Astrocyte (in vitro differentiated cells and primary cell): ENCODE measurements around the gene FSTL4. TPM values are rescaled to one million over a fixed set of nuclear protein-coding genes. Genes with fewer than 3 reads are reported as not detected.

Source experiments
- DNase-seq: peaks from one replicate; pipeline ENCODE4 v3.0.0-alpha.2; 2010; ENCODE audit warnings: low read depth
- FAIRE-seq: peaks from 2 replicates; lab custom pipeline; 2011; peaks lifted over from hg19 to GRCh38; lab: Jason Lieb, UNC
- H2AFZ ChIP-seq: 2 replicates; pipeline ENCODE4 v1.6.0; 2012; ENCODE audit warnings: low read depth, low read length, inconsistent platforms
- H3K27ac ChIP-seq: 2 replicates; pipeline ENCODE4 v1.5.1; 2011; ENCODE audit warnings: low read depth, low read length, inconsistent platforms
- H3K27me3 ChIP-seq: 2 replicates; pipeline ENCODE4 v1.6.0; 2011; ENCODE audit warnings: low read length, inconsistent platforms; ENCODE audit not compliant: insufficient read depth
- H3K36me3 ChIP-seq: 2 replicates; pipeline ENCODE4 v1.5.1; 2011; ENCODE audit warnings: low read length, inconsistent platforms; ENCODE audit not compliant: insufficient read depth
- H3K4me1 ChIP-seq: 2 replicates; pipeline ENCODE4 v1.5.1; 2011; ENCODE audit warnings: low read length, inconsistent platforms; ENCODE audit not compliant: insufficient read depth
- H3K4me2 ChIP-seq: 2 replicates; pipeline ENCODE4 v1.6.0; 2012; ENCODE audit warnings: low read length, inconsistent platforms
- H3K4me3 ChIP-seq: 2 replicates; pipeline ENCODE4 v1.5.1; 2011; ENCODE audit warnings: low read depth, mild to moderate bottlenecking, low read length, inconsistent platforms; ENCODE audit not compliant: insufficient read depth
- H3K79me2 ChIP-seq: 2 replicates; pipeline ENCODE4 v1.6.0; 2012; ENCODE audit warnings: mild to moderate bottlenecking, low read length, inconsistent platforms; ENCODE audit not compliant: insufficient read depth
- H3K9ac ChIP-seq: 2 replicates; pipeline ENCODE4 v1.6.0; 2012; ENCODE audit warnings: mild to moderate bottlenecking, low read length, inconsistent platforms
- H3K9me3 ChIP-seq: 2 replicates; pipeline ENCODE4 v1.5.1; 2012; ENCODE audit warnings: low read depth, mild to moderate bottlenecking, low read length, inconsistent platforms; ENCODE audit not compliant: insufficient read depth
- H4K20me1 ChIP-seq: 2 replicates; pipeline ENCODE4 v1.6.0; 2012; ENCODE audit warnings: low read length, inconsistent platforms; ENCODE audit not compliant: insufficient read depth
- H3K27ac Mint-ChIP-seq: one replicate; pipeline ENCODE4 v1.8.0; 2021; ENCODE audit warnings: mild to moderate bottlenecking, mixed read lengths; ENCODE audit not compliant: unreplicated experiment
- H3K27me3 Mint-ChIP-seq: one replicate; pipeline ENCODE4 v1.8.0; 2021; ENCODE audit warnings: low read depth, mixed read lengths; ENCODE audit not compliant: unreplicated experiment
- H3K36me3 Mint-ChIP-seq: one replicate; pipeline ENCODE4 v1.8.0; 2021; ENCODE audit warnings: low read depth, mixed read lengths; ENCODE audit not compliant: unreplicated experiment
- H3K4me1 Mint-ChIP-seq: one replicate; pipeline ENCODE4 v1.8.0; 2021; ENCODE audit warnings: low read depth, mixed read lengths; ENCODE audit not compliant: unreplicated experiment
- H3K4me3 Mint-ChIP-seq: one replicate; pipeline ENCODE4 v1.8.0; 2021; ENCODE audit warnings: mild to moderate bottlenecking, moderate library complexity, mixed read lengths; ENCODE audit not compliant: unreplicated experiment
- H3K9me3 Mint-ChIP-seq: one replicate; pipeline ENCODE4 v1.8.0; 2021; ENCODE audit warnings: mild to moderate bottlenecking, mixed read lengths; ENCODE audit not compliant: unreplicated experiment
- CTCF ChIP-seq: IDR thresholded peaks from 2 replicates; pipeline ENCODE4 v1.5.1; 2011; ENCODE audit warnings: low read depth, mild to moderate bottlenecking, inconsistent platforms, low read length, moderate library complexity; ENCODE audit not compliant: insufficient read depth
- EZH2 ChIP-seq: IDR thresholded peaks from 2 replicates; pipeline ENCODE4 v1.6.1; 2012; ENCODE audit warnings: mild to moderate bottlenecking, low read length, inconsistent platforms; ENCODE audit not compliant: insufficient read depth
- total RNA-seq: library from RNA; stranded (reverse); gene quantifications from 2 replicates; pipeline ENCODE4 v1.2.1, GENCODE V29; 2021

FSTL4 gene
- total RNA-seq, 1 donor from 2014 or later, result not detected

GRCh38 chr5:133461796-133462516 lies 150.4 kb downstream of the FSTL4 start:
- no peak overlapping the region for H3K4me3 Mint-ChIP-seq
- H3K9ac ChIP-seq, result no peak overlapping the region
- no peak overlapping the region for H3K27ac Mint-ChIP-seq
- peaks cover 4% of the 10 kb centered on the region for H3K4me1 Mint-ChIP-seq
- H3K4me1 ChIP-seq, result no peaks in the 10 kb centered on the region
- TF ChIP-seq CTCF, result no peak
- TF ChIP-seq EZH2, result no peak
- FAIRE-seq (no peak), DNase-seq (no peak)
- no peak overlapping the region for H2AFZ ChIP-seq
- no peaks in the 10 kb centered on the region for H3K79me2 ChIP-seq
- no peak overlapping the region for H3K4me2 ChIP-seq
- H3K9me3 ChIP-seq, result peaks cover 2% of the 10 kb centered on the region
- H3K4me3 ChIP-seq, result no peak overlapping the region
- H3K36me3 ChIP-seq, result no peaks in the 10 kb centered on the region
- no peaks in the 10 kb centered on the region for H3K9me3 Mint-ChIP-seq
- peaks cover 12% of the 10 kb centered on the region for H3K27me3 Mint-ChIP-seq
- no peaks in the 10 kb centered on the region for H3K27me3 ChIP-seq
- H3K27ac ChIP-seq, result no peak overlapping the region
- H4K20me1 ChIP-seq, result no peaks in the 10 kb centered on the region
- no peaks in the 10 kb centered on the region for H3K36me3 Mint-ChIP-seq

- Histone ChIP-seq H3K9ac (no peak overlapping the region), H3K4me3 (no peak overlapping the region), H3K27ac (no peak overlapping the region), H3K79me2 (no peaks in the 10 kb centered on the region), H3K9me3 (no peaks in the 10 kb centered on the region), H2AFZ (no peak overlapping the region), H3K4me2 (no peak overlapping the region), H3K36me3 (no peaks in the 10 kb centered on the region), H3K4me1 (no peaks in the 10 kb centered on the region), H3K27me3 (no peaks in the 10 kb centered on the region), H4K20me1 (no peaks in the 10 kb centered on the region)
- peak; percentile 35 for TF ChIP-seq CTCF
- TF ChIP-seq EZH2, result no peak
- H3K9me3 Mint-ChIP-seq, result no peaks in the 10 kb centered on the region
- H3K36me3 Mint-ChIP-seq, result no peaks in the 10 kb centered on the region
- peaks cover 10% of the 10 kb centered on the region for H3K4me1 Mint-ChIP-seq
- H3K27me3 Mint-ChIP-seq, result peaks cover 10% of the 10 kb centered on the region
- no peak overlapping the region for H3K4me3 Mint-ChIP-seq
- DNase-seq, result no peak
- no peak overlapping the region for H3K27ac Mint-ChIP-seq
- no peak for FAIRE-seq
Observed at GRCh38 chr5:133460172-133460758, 152.1 kb downstream of the FSTL4 start.
